Left lung (tissue), 10 donors: ENCODE results near the gene BTG4. TPM values are rescaled to one million over a fixed set of nuclear protein-coding genes. Genes with fewer than 3 reads are reported as not detected.

ENCODE experiments used
- ATAC-seq: fragments of 200-7000 bp; cut with Tn5 transposase; one replicate; pipeline ENCODE4 v1.9.1; 2020; ENCODE audit warnings: moderate library complexity
- DNase-seq, 4 donors: peaks; one replicate each; pipeline ENCODE4 v3.0.0-alpha.2; 2013 to 2020
- H3K27ac ChIP-seq, 2 donors: fragments of 200-600 bp; sonication (generic) in 1 of 2; one replicate each; pipeline versions ENCODE4 v1.5.0 to v1.8.0; 2020 to 2021
- H3K27me3 ChIP-seq, 2 donors: fragments of 200-600 bp; sonication (generic) in 1 of 2; one replicate each; pipeline versions ENCODE4 v1.5.0 to v1.8.0; 2020 to 2021
- H3K36me3 ChIP-seq, 2 donors: fragments of 200-600 bp; sonication (generic) in 1 of 2; one replicate each; pipeline versions ENCODE4 v1.5.0 to v1.8.0; 2020 to 2021
- H3K4me1 ChIP-seq, 2 donors: fragments of 200-600 bp; one replicate each; pipeline ENCODE4 v1.8.0; 2021
- H3K4me3 ChIP-seq, 2 donors: fragments of 200-600 bp; sonication (generic) in 1 of 2; one replicate each; pipeline versions ENCODE4 v1.5.0 to v1.8.0; 2020 to 2021; ENCODE audit warnings: mild to moderate bottlenecking in 1 of 2
- H3K9me3 ChIP-seq, 2 donors: fragments of 200-600 bp; sonication (generic) in 1 of 2; one replicate each; pipeline versions ENCODE4 v1.5.0 to v1.8.0; 2020 to 2021
- CTCF ChIP-seq, 2 donors: fragments of 200-600 bp; sonication (generic) in 1 of 2; IDR thresholded peaks; one replicate each; pipeline versions ENCODE4 v1.5.0 to v1.8.0; 2021; ENCODE audit warnings: antibody characterized with exemption in 2 of 2
- intact Hi-C, 2 donors: fragments of 100-400 bp; cut with DNase I; formaldehyde crosslinking; loops; one replicate each; pipeline versions ENCODE4 v1.11.2 to v1.14.2; 2022
- polyA plus RNA-seq, 6 donors: library from polyadenylated mRNA; unstranded; fragments of 120-200 nt; gene quantifications; one replicate each; pipeline ENCODE4 v1.2.1, GENCODE V29; 2013; ENCODE audit not compliant: insufficient read length in 6 of 6
- total RNA-seq, 2 donors: library from RNA; stranded (reverse); fragmentation: NEBNext Ultra II Directional; extraction: Animal tissue kit (Norgen Biotek cat#: 25700); gene quantifications; one replicate each; pipeline ENCODE4 v1.2.1, GENCODE V29; 2021
- donor health status: DM: no; HTN: yes; CAD: no.
- donor health status: DM: no; HTN: no; CAD: no.

Gene BTG4
- total and polyA plus RNA-seq, 8 donors = 0.20 to 0.43 TPM; not detected in 6

- intact Hi-C loops = no loop called here
- Histone ChIP-seq H3K4me3 (no peak overlapping the region), H3K27me3 (no peaks in the 10 kb centered on the region), H3K27ac (no peak overlapping the region), H3K9me3 (peaks cover 0 to 6% of the 10 kb centered on the region in 2 donors), H3K36me3 (no peaks in the 10 kb centered on the region), H3K4me1 (peaks cover 4 to 5% of the 10 kb centered on the region in 2 donors)
- no peak for ATAC-seq
- TF ChIP-seq CTCF (IDR thresholded peaks at IDR 0.05) = no peak
- DNase-seq = no peak
Measured at GRCh38 chr11:111559800-111560464, 47.7 kb upstream of the BTG4 start.

GRCh38 chr11:111557425-111558111 is 45.4 kb upstream of the BTG4 start:
- Histone ChIP-seq H3K27me3 (no peaks in the 10 kb centered on the region), H3K4me3 (no peak overlapping the region), H3K27ac (peak overlapping the region; percentile 26 to 79), H3K36me3 (no peaks in the 10 kb centered on the region), H3K4me1 (peaks cover 4 to 5% of the 10 kb centered on the region in 2 donors), H3K9me3 (peaks cover 0 to 6% of the 10 kb centered on the region in 2 donors)
- peak; percentile 85 for ATAC-seq
- intact Hi-C loops = no loop called here
- DNase-seq = no peak
- TF ChIP-seq CTCF (IDR thresholded peaks at IDR 0.05) = no peak

GRCh38 chr11:111555255-111555654 is 43.1 kb upstream of the BTG4 start:
- Histone ChIP-seq H3K4me3 (no peak overlapping the region), H3K4me1 (peaks cover 0 to 4% of the 10 kb centered on the region in 2 donors), H3K36me3 (no peaks in the 10 kb centered on the region), H3K27ac (no peak overlapping the region), H3K27me3 (no peaks in the 10 kb centered on the region), H3K9me3 (peaks cover 0 to 6% of the 10 kb centered on the region in 2 donors)
- ATAC-seq = no peak
- DNase-seq = no peak
- TF ChIP-seq CTCF (IDR thresholded peaks at IDR 0.05) = no peak
- intact Hi-C loops = no loop called here

GRCh38 chr11:111554532-111554931 is 42.3 kb upstream of the BTG4 start:
- no peak overlapping the region for H3K4me3 ChIP-seq
- intact Hi-C loops = no loop called here
- DNase-seq = no peak
- ATAC-seq = no peak
- H3K36me3 ChIP-seq = no peaks in the 10 kb centered on the region
- H3K9me3 ChIP-seq = peaks cover 0 to 6% of the 10 kb centered on the region in 2 donors
- H3K4me1 ChIP-seq = peaks cover 0 to 4% of the 10 kb centered on the region in 2 donors
- no peak overlapping the region for H3K27ac ChIP-seq
- no peak for TF ChIP-seq CTCF (IDR thresholded peaks at IDR 0.05)
- no peaks in the 10 kb centered on the region for H3K27me3 ChIP-seq

GRCh38 chr11:111550258-111550657 is 38.1 kb upstream of the BTG4 start:
- no peak for TF ChIP-seq CTCF (IDR thresholded peaks at IDR 0.05)
- H3K9me3 ChIP-seq = no peaks in the 10 kb centered on the region
- ATAC-seq (no peak), DNase-seq (no peak)
- no peak overlapping the region for H3K27ac ChIP-seq
- H3K27me3 ChIP-seq = no peaks in the 10 kb centered on the region
- H3K4me1 ChIP-seq = no peaks in the 10 kb centered on the region
- H3K36me3 ChIP-seq = peaks cover 0 to 3% of the 10 kb centered on the region in 2 donors
- H3K4me3 ChIP-seq = no peak overlapping the region
- intact Hi-C loops = no loop called here
